GM19023 (cell line): ENCODE data around the gene KIDINS220.
A peak's percentile ranks its signal among the peaks of the same experiment; 100 is the strongest.

Experiments
- ATAC-seq: cut with Tn5 transposase; IDR thresholded peaks from one replicate; pipeline ENCODE4 v1.9.1; 2021; ENCODE audit warnings: mild to moderate bottlenecking, moderate library complexity; ENCODE audit not compliant: unreplicated experiment

Gene KIDINS220

GRCh38 chr2:8836971-8837794 is at the start of gene KIDINS220:
KIDINS220 (minus strand) TSS chr2:8837613; CDS start chr2:8827093, 10,520 bp downstream.
- ATAC-seq = peak; percentile 89

- no peak for ATAC-seq
Measured at GRCh38 chr2:8886876-8887275, 49.5 kb upstream of the KIDINS220 start.

GRCh38 chr2:8886202-8886518 is 48.7 kb upstream of the KIDINS220 start:
- no peak for ATAC-seq

GRCh38 chr2:8885449-8886201 is 48.2 kb upstream of the KIDINS220 start:
- ATAC-seq = no peak

- ATAC-seq = no peak
Measured at GRCh38 chr2:8884812-8885211, 47.4 kb upstream of the KIDINS220 start.

- ATAC-seq = no peak
Measured at GRCh38 chr2:8882094-8882493, 44.7 kb upstream of the KIDINS220 start.

- no peak for ATAC-seq
Measured at GRCh38 chr2:8877894-8878293, 40.5 kb upstream of the KIDINS220 start.

GRCh38 chr2:8877332-8877731 is 39.9 kb upstream of the KIDINS220 start:
- no peak for ATAC-seq

GRCh38 chr2:8876628-8877027 is 39.2 kb upstream of the KIDINS220 start:
- ATAC-seq = no peak

- ATAC-seq = no peak
Measured at GRCh38 chr2:8872821-8873432, 35.5 kb upstream of the KIDINS220 start.

- ATAC-seq = no peak
Measured at GRCh38 chr2:8870441-8870840, 33.0 kb upstream of the KIDINS220 start.

- no peak for ATAC-seq
Measured at GRCh38 chr2:8867363-8867762, 29.9 kb upstream of the KIDINS220 start.

GRCh38 chr2:8863331-8863953 is 26.0 kb upstream of the KIDINS220 start:
- no peak for ATAC-seq

- no peak for ATAC-seq
Measured at GRCh38 chr2:8862230-8862629, 24.8 kb upstream of the KIDINS220 start.

GRCh38 chr2:8861797-8862196 is 24.4 kb upstream of the KIDINS220 start:
- no peak for ATAC-seq

GRCh38 chr2:8860239-8860638 is 22.8 kb upstream of the KIDINS220 start:
- ATAC-seq = no peak

GRCh38 chr2:8858910-8859309 is 21.5 kb upstream of the KIDINS220 start:
- no peak for ATAC-seq

GRCh38 chr2:8858264-8858663 is 20.9 kb upstream of the KIDINS220 start:
- ATAC-seq = no peak

GRCh38 chr2:8857709-8858108 is 20.3 kb upstream of the KIDINS220 start:
- no peak for ATAC-seq

- ATAC-seq = no peak
Measured at GRCh38 chr2:8856176-8856575, 18.8 kb upstream of the KIDINS220 start.

GRCh38 chr2:8855010-8855409 is 17.6 kb upstream of the KIDINS220 start:
- ATAC-seq = no peak
